WTC11 (cell line): ENCODE results near the gene ANKRD28.

Experiments
- ATF2 ChIP-seq: sonication (generic); formaldehyde crosslinking; IDR thresholded peaks from 2 replicates; pipeline ENCODE4 v1.8.1; 2022; ENCODE audit warnings: low read depth, missing genetic modification reagents, borderline replicate concordance
- CREB1 ChIP-seq: sonication (generic); formaldehyde crosslinking; IDR thresholded peaks from 2 replicates; pipeline ENCODE4 v1.8.0; 2023; ENCODE audit warnings: mild to moderate bottlenecking, missing genetic modification reagents
- CREM ChIP-seq: sonication (generic); formaldehyde crosslinking; IDR thresholded peaks from 2 replicates; pipeline ENCODE4 v1.8.1; 2022; ENCODE audit warnings: mild to moderate bottlenecking, missing genetic modification reagents, moderate library complexity
- CTCF ChIP-seq: fragments of 200-600 bp; IDR thresholded peaks from 2 replicates; pipeline ENCODE4 v1.8.0; 2022; ENCODE audit warnings: antibody characterized with exemption
- ELF4 ChIP-seq: sonication (generic); formaldehyde crosslinking; IDR thresholded peaks from 2 replicates; pipeline ENCODE4 v1.8.1; 2022; ENCODE audit warnings: low read depth, mild to moderate bottlenecking, moderate library complexity, missing genetic modification reagents
- FOXJ3 ChIP-seq: sonication (generic); formaldehyde crosslinking; IDR thresholded peaks from 2 replicates; pipeline ENCODE4 v1.9.0; 2021; ENCODE audit warnings: missing genetic modification reagents, mild to moderate bottlenecking, borderline replicate concordance
- MAX ChIP-seq: sonication (generic); formaldehyde crosslinking; IDR thresholded peaks from 2 replicates; pipeline ENCODE4 v1.8.0; 2022; ENCODE audit warnings: mild to moderate bottlenecking, missing genetic modification reagents
- PRDM15 ChIP-seq: sonication (generic); formaldehyde crosslinking; IDR thresholded peaks from 2 replicates; pipeline ENCODE4 v1.8.0; 2022; ENCODE audit warnings: missing genetic modification reagents
- PRRX2 ChIP-seq: fragments of 250-450 bp; sonication (Bioruptor Pico); IDR thresholded peaks from 2 replicates; pipeline ENCODE4 v1.8.0; 2021; ENCODE audit warnings: mild to moderate bottlenecking
- TCF7 ChIP-seq: sonication (generic); formaldehyde crosslinking; IDR thresholded peaks from 2 replicates; pipeline ENCODE4 v1.8.0; 2022; ENCODE audit warnings: mild to moderate bottlenecking, low read depth, missing genetic modification reagents, moderate library complexity

GRCh38 chr3:15714448-15714847, 83.3 kb downstream of the ANKRD28 start:
- TF ChIP-seq CTCF (no peak), CREB1 (CRISPR knock-in tag) (no peak), ELF4 (no peak), MAX (no peak), CREM (CRISPR knock-in tag) (no peak), PRRX2 (no peak), ATF2 (CRISPR knock-in tag) (no peak), FOXJ3 (no peak), TCF7 (CRISPR knock-in tag) (no peak), PRDM15 (CRISPR knock-in tag) (no peak)
